GM19467 (cell line): ENCODE measurements around the gene SUMO3.

Experiments used
- ATAC-seq: cut with Tn5 transposase; IDR thresholded peaks from one replicate; pipeline ENCODE4 v1.9.1; 2021; ENCODE audit warnings: mild to moderate bottlenecking, moderate library complexity; ENCODE audit not compliant: unreplicated experiment

Gene SUMO3

DNA sequence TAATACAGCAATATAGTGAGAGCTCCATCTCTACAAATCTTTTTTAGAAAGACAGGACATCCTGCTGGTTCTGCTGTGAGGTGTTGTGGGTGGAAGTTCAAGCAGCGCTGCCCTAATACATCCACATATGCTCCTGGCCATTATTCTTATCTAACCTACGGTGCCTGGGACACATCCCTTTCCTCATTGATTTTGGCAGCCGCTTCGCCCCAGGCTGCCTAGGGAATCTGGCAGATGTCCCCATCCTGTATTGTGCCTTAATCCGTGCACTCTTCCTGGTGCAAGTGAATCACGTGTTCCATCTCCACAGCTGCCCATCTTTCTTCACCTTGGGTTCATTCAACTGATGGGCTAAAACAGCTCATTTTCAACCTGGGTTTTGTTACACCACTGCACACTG, 13.1 kb downstream of the SUMO3 start:
- ATAC-seq: no peak

DNA sequence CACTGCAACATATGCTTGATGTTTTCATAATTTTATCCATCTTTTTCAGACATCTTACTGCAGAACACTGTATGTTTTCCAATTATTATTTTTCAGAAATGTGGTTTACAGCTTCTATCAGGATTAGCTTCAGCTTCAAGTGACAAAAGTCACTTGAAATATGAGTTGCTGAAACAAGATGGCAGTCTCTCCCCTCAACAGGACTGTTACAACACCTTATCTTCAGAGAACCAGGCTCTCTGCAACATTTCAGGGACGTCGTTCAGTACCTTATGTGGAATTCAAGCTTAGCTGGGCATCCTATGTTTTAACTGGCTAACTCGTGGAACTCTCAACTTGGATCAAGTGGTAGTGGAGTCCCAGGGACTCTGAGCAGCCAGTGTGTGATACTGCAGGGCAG, 14.2 kb downstream of the SUMO3 start:
- no peak for ATAC-seq

DNA sequence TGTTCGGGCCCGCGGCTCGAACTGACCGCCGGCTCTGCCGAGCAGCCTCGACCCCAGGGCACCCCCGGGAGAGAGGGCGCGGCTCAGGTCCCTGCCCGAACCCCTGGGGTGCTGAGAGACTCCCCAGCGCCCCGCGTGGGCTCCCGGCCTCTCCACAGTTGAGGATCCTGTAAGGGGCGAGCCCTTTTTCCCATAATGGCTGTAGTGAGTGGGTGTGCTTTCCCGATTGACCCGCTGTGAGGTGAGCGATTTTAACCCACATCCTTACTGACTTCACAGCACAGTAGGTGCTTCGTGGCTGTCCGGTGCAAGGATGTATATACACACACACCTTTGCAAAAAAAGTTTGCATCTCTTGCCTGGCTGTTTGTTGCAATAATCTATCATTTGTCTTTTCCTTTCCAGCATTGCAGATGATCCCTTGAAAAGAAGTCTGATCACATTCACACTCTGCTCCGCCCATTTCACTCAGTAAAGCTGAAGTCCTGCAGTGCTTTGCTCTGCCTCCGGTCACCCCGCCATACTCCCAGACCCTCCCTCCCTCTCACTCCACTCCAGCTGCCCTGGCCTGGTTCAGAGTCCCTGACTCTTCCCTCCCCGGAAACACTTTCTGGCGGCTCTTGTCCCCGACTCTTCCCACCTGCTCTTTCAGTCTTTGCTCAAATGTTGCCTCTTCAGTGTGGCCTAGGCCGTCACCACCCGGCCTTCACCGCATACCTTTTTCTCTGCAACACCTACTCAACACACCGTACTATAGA, 15.3 kb downstream of the SUMO3 start:
- ATAC-seq: no peak

DNA sequence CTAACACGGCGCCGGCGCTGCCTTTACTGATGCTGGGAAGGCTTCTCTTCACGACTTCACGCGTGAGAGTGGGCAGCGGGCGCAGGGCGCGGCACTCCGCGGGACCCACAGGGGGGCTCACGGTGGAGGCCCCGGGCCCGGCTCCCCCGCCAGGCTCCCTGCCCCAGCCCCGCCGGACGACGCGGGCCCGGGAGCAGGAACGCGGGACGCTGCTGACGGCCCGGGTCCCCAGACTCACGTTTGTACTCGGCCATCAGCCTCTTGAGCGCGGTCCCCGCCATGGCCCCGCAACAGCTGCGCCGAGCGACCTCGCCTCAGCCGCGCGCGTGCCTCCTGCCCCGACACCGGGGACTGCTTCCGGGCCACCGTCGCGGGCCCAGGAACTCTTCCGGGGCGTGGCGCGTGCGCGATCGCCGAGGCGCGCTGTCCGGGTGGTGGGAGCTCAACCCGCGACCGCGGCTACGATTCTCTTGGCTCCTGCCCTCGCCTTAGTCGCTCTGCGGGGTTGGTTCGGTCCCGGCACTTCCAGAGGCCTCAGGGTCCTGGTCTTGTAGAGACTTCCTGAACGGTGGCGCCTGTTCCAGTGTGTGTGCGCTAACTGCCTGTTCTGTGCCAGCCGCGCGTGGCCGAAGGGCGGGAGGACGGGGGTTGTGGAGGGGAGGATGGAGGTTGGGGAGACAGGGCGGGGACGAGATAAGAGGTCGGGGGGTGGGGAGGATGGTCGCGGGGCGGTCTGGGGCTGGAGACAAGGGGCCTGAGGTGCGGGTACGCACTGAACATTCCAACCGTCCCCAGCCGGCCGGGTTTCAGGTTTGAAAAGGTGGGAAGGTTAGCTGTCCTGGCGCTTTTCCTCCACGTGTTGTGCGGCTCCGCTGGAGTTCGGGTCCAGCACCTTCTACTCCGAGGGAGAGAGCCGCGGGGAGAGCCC, 16.1 kb downstream of the SUMO3 start, which contains the start of gene UBE2G2:
TSS of gene UBE2G2 (minus strand) at position 353 of the 928 bp plus-strand sequence. CDS start at position 281, 72 bp downstream.
- peak; percentile 73 for ATAC-seq

DNA sequence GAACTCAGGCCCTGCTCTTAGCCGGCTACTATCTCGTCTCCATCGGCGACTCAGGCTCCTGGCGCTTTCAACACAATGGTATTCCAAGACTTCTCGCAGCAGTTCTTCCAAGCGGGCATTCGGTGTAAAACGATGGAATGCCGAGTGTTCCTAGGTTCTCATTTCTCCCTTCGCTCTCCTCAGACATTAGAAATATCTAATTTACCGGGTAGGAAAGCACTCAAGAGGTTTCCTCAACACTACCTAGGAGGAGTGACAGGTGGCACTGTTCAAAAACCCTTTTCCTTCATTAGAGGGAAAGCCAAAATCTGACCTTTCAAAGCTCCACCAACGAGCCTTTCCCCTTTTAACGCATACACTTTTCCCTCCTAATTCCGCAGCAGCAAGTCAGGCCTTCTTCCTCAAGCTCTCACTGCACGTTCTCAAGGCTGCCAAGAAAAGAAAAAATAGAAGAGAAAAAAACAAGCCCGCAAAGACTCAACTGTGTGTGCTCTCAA, 16.8 kb downstream of the SUMO3 start:
- ATAC-seq: no peak

DNA sequence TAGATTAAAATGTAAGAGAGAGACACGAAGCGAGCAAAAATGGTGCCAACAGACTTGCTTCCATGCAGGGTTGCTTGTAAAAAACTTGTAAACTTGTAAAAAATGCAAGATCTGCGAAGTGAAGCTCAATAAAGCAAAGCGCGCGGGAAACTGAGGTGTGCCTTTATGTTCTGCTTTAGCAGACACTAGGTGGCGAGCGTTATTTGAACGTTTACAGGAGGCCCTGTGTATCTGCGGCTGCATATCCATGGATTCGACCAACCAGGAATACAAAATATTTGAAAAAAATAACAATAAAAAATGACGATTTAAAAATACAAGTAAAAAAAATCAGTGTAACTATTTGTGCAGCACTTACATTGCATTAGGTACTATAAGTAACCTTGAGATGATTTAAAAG, 17.8 kb downstream of the SUMO3 start:
- ATAC-seq: no peak

DNA sequence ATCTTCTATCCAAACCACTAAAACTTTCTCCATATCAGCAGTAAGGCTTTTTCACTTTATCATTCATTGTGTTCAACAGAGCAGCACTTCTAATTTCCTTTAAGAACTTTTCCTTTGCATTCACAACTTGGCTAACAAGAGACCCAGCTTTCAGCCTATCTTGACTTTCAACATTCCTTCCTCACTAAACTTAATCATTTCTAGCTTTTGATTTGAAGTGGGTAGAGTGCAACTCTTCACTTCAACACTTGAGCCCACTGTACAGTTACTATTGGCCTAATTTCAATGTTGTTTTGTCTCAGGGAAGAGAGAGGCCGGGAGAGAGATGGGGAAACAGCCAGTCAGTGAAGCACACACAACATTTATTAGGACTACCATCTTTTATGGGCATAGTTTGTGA, 18.2 kb downstream of the SUMO3 start:
- no peak for ATAC-seq

DNA sequence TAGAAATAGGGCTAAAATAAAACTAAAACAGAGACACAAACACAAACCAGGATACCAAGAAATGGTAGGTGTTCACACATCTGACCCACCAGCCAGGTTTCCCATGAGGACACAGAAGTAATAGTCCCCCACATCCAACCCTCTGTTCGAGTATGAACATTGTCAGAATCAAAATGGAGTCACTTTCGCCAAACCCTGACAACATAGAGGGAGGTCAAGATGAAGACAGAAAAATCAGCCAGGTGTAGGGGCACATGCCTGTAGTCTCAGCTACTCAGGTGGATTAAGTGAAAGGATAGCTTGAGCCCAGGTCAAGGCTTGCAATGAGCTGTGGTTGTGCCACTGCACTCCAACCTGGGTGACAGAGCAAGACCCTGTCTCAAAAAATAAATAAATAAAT, 20.1 kb downstream of the SUMO3 start:
- ATAC-seq: no peak

DNA sequence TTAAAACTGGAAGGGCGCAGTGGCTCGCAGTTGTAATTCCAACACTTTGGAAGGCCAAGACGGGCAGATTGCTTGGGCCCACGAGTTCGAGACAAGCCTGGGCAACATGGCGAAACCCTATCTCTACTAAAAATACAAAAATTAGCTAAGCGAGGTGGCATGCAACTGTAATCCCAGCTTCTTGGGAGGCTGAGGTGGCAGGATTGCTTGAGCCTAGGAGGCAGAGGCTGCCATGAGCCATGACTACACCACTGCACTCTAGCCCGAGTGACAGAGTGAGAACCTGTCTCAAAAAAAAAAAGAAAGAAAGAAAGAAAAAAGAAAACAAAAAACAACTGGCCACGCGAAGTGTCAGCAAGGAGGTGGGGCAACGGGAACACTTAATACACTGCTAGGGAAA, 22.5 kb downstream of the SUMO3 start:
- ATAC-seq: no peak

DNA sequence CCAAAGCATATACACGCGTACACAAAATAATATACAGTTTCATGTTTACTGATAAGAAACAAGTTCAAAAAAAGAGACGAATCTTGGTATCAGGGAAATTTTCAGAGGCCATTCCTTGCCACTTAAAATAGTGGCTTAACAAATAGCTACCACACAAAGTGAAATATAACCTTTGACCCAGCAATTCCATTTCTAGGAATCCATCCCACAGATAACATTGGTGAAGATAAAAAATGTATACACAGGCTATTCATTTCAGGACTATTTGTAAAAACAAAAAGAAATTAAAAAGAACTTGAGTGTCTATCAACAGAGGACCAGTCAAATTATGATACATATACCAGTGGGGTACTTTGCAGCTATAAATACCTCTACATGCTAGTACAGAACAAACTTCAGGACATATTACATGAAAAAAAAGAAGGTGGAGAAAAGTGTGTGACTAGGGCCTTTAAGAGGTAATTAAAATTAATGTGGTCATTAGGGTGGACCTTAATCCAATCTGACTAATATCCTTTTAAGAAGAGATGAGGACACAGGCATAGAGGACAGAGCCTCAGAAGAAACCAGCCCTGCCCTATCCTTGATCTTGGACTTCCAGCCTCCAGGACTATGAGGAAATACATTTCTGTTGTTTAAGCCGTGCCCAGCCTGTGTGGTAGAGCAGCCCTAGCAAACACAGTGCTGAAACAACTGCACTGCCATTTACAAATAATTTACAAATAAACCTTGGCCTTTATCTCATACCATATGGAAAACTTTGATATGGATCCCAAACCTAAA, 24.1 kb downstream of the SUMO3 start:
- ATAC-seq: no peak

DNA sequence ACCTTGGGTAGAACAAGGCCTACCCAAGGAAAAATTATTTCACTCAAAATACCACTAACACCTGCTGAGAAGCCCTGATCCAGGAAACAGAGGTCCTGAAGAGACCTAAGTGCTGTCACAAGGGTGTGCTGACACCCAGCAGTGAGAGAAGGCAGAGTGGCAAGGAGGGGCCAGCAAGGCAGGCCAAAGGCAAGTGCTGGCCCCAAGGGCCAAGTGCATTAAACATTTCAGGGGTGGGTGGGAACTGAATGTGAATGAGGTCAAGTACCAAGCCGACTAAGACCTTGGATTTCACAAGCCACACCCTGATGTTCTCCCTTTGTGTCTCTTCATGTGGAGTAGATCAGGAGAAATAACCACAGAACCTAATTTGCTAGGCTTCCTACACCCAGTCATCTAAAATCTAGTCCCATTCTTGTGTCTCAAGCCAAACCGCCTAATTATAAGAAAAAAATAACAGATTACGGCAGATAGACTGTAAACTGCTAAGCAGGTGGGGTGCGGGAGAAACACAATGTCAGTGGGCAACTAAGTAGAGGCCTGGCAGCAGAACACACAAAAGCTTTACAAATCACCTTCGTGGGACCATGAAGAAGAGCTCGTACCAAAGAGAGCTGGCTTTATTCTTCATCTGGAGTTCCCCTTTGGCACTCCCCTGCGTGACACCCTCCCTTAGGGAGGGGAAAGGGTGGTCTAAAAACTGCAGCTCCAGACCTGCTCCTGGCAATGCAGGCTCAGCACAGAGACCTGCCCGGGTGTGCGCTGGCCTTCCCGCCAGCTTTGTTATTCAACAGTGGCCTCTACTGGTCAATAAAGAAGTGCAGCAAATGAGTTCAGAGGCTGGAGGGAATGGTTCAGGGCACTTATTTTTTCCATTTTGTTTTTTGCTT, 24.9 kb downstream of the SUMO3 start:
- ATAC-seq: peak; percentile 63

DNA sequence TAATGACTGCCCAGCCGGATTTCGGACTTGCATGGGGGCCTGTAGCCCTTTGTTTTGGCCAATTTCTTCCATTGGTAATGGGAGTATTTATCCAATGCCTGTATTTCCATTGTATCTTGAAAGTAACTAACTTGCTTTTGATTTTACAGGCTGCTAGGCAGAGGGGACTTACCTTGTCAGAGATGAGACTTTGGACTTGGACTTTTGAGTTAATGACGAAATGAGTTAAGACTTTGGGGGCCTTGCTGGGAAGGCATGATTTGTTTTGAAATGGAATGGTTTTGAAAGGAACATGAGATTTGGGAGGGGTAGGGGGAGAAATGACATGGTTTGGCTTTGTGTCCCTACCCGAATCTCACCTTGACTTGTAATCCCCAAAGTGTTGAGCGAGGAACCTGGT, 25.9 kb downstream of the SUMO3 start:
- ATAC-seq: no peak

DNA sequence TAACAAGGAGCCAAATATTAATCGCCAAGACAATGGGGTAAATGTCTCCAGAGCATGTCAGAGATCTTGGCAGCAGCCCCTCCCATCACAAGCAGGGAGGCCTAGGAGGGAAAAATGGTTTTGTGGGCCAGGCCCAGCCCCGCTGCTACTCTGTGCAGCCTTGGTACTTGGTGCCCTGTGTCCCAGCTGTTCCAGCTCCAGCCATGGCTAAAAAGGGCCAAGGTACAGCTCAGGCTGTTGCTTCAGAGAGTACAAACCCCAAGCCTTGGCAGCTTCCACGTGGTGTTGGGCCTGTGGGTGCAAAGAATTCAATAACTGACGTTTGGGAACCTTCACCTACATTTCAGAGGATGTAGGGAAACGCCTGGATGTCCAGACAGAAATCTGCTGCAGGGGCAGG, 26.6 kb downstream of the SUMO3 start:
- no peak for ATAC-seq

DNA sequence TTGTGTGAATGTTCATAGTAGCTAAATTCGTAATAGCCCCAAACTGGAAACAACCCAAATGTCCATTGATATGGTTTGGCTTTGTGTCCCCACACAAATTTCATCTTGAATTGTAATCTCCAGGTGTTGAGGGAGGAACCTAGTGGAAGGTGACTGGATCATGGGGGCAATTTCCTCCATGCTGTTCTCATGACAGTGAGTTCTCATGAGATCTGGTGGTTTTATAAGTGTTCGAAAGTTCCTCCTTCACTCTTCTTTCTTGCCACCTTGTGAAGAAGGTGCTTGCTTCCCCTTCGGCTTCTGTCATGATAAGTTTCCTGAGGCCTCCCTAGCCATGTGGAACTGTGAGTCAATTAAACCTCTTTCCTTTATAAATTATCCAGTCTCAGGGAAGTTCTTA, 27.5 kb downstream of the SUMO3 start:
- no peak for ATAC-seq

DNA sequence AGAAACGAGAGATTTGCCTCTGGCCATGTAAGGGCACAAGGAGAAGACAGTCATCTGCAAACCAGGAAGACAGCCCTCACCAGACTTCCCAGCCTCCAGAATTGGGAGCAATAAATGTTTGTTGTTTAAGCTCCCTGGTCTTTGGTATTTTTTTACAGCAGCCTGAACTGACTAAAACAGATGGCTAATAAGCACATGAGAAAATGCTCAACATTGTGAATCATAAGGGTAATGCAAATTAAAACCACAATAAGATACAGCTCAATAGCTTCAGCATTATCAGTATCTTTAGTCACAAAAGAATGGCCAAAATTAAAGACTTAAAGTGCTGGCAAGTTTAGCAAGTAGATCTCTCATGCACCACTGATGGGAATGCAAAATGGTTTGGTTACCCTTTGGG, 28.0 kb downstream of the SUMO3 start:
- no peak for ATAC-seq

DNA sequence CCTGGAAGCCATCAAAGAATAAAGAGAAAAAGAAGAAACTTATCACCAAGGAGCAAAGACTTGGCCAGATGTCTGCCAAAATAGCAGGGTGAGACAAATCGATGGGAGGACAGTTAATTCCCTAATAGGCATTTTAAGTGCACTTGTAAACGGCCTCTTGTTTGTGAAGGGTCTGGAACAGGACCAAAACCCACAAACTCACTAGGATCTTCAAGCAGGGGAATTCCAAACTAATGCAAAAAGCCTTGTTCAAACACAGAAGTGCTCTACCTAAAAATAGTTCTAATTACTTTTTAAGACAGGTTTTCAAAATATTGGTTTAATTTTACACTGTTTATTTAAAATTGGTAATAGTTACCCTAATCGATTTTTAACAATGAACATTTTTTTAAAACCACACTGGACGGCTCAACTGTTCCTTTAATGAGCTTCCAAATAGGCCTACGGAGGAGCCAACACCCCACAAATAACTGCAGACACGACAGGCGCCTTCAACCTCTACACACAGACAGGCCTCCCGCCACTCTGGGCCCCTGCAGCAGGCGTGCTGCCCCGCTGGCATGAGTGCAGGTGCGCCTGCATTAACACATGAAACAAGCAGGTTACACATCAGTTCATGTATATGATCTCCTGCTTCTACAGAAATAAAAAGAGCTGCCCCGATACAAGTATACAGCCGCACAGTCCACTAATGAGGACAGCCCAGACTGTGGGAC, 32.1 kb downstream of the SUMO3 start:
- ATAC-seq: no peak

DNA sequence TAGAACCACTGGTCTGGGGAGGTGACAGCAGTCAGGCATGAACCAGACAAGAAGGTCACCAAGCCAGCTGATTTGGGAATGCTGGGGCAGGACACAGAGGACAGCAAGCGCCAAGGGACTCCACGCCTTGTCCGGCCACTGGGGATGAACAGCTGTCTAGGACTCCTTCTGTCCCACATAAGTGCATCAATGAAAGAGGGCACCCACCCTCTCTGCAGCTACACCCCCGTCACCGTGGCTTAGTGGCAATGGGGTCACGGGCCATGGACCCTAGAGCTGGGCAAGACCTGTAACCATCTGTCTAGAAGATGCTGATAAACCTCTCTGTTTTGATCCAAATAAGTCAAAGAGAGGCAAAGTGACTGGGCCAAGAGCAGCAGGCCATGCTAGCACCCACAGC, 33.1 kb downstream of the SUMO3 start:
- ATAC-seq: no peak

DNA sequence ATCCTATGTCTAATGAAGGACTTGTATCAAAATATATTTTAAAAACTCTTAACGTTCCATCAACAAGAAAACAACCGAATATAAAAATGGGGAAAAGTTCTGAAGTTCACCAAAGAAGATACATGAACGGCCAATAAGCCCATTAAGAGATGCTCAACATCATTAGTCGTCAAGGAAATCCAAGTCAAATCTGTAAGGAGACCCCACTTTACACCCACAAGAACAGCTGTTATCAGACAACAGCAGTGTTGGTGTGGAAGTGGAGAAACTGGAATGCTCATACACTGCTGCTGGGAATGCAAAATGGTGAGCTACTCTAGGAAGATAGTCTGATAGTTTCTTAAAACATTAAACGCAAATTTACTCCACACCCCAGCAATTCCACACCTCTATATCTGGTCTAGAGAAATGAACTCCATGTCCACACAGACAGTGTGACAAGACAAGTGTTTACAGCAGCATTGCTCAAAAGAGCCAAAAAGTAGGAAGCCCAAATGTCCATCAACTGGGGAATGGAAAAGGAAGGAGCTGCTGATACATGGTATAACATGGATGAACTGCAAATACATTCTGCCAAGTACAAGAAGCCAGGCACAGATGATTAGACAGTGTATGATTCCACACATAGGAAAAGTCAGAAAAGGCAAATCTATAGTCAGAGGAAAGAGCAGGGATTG, 34.7 kb downstream of the SUMO3 start:
- no peak for ATAC-seq
